Fibroblast of the aortic adventitia (primary cell): ENCODE data around the gene CYP24A1. TPM values are rescaled to one million over a fixed set of nuclear protein-coding genes. Genes with fewer than 3 reads are reported as not detected.

Experiments used
- DNase-seq: peaks from one replicate; pipeline ENCODE4 v3.0.0-alpha.2; 2010; ENCODE audit warnings: low read depth
- H3K4me3 ChIP-seq: 2 replicates; pipeline ENCODE4 v1.5.1; 2011; ENCODE audit warnings: low read depth, mild to moderate bottlenecking, control low read depth, low read length, moderate library complexity
- CTCF ChIP-seq: IDR thresholded peaks from 2 replicates; pipeline ENCODE4 v1.5.1; 2011; ENCODE audit warnings: mild to moderate bottlenecking, low read length, control low read depth, inconsistent platforms; ENCODE audit not compliant: insufficient read depth
- total RNA-seq: library from RNA; depleted of rRNA; stranded (reverse); fragments of >200 nt; gene quantifications from 2 replicates; pipeline ENCODE4 v1.2.3, GENCODE V29; 2012; ENCODE audit warnings: low replicate concordance

CYP24A1 gene
- total RNA-seq, 1 donor = not detected

GRCh38 chr20:54170026-54170471 lies 3.7 kb downstream of the CYP24A1 start:
- H3K4me3 ChIP-seq = no peak overlapping the region
- TF ChIP-seq CTCF = no peak
- DNase-seq = no peak

GRCh38 chr20:54168961-54169862 lies 4.6 kb downstream of the CYP24A1 start:
- TF ChIP-seq CTCF = no peak
- no peak for DNase-seq
- H3K4me3 ChIP-seq = no peak overlapping the region

- H3K4me3 ChIP-seq = no peak overlapping the region
- TF ChIP-seq CTCF = no peak
- no peak for DNase-seq
These were observed 5.6 kb downstream of the CYP24A1 start for GRCh38 chr20:54167909-54168872.

GRCh38 chr20:54166987-54167662 lies 6.7 kb downstream of the CYP24A1 start:
- DNase-seq = no peak
- H3K4me3 ChIP-seq = no peak overlapping the region
- no peak for TF ChIP-seq CTCF

GRCh38 chr20:54165803-54166202 lies 8.0 kb downstream of the CYP24A1 start:
- no peak for TF ChIP-seq CTCF
- DNase-seq = no peak
- no peak overlapping the region for H3K4me3 ChIP-seq

GRCh38 chr20:54165014-54165413 lies 8.8 kb downstream of the CYP24A1 start:
- no peak for TF ChIP-seq CTCF
- DNase-seq = no peak

More at GRCh38 chr20:54165014-54165413, 8.8 kb downstream of the CYP24A1 start:
- H3K4me3 ChIP-seq = no peak overlapping the region
